HEK293 (cell line): ENCODE data around the gene ACP7.
A peak's percentile ranks its signal among the peaks of the same experiment; 100 is the strongest.

ENCODE experiments used
- CTCF ChIA-PET: fragments of 350-600 bp; formaldehyde crosslinking; extraction: SDS; loops from one replicate; lab custom pipeline; 2021; ENCODE audit warnings: antibody characterized with exemption; lab: Yijun Ruan, JAX
- POLR2A ChIA-PET: fragments of 300-600 bp; formaldehyde crosslinking; extraction: SDS; loops from one replicate; lab custom pipeline; 2020; ENCODE audit warnings: antibody characterized with exemption, inconsistent platforms; lab: Yijun Ruan, JAX
- H3K27ac ChIP-seq: fragments of 200-500 bp; sonication (Bioruptor generic); 2 replicates; pipeline ENCODE4 v1.5.1; 2014; ENCODE audit warnings: low read depth, low read length, control low read depth, inconsistent platforms; ENCODE audit errors: extremely low read depth
- H3K36me3 ChIP-seq, 2 experiments: fragments of 200-500 bp in 1 of 2; sonication (Bioruptor generic) in 1 of 2; 1 replicate in 1 of 2; 2 replicates in 1 of 2; pipeline ENCODE4 v1.5.1; 2014 to 2017; ENCODE audit warnings: inconsistent platforms in 2 of 2, low read length in 2 of 2; ENCODE audit not compliant: control insufficient read depth in 2 of 2, insufficient read depth in 1 of 2
- H3K4me1 ChIP-seq: fragments of 200-500 bp; sonication (Bioruptor generic); 2 replicates; pipeline ENCODE4 v1.5.1; 2014; ENCODE audit warnings: mild to moderate bottlenecking, low read length, inconsistent platforms; ENCODE audit not compliant: control insufficient read depth, insufficient read depth
- H3K4me3 ChIP-seq: 2 replicates; pipeline ENCODE4 v1.5.1; 2011; ENCODE audit warnings: low read depth, mild to moderate bottlenecking, control low read depth, low read length, moderate library complexity
- H3K9me3 ChIP-seq: fragments of 200-500 bp; sonication (Bioruptor generic); 2 replicates; pipeline ENCODE4 v1.5.1; 2014; ENCODE audit warnings: low read depth, low read length, inconsistent platforms; ENCODE audit not compliant: control insufficient read depth, insufficient read depth
- BCL11A ChIP-seq: fragments of 450-650 bp; formaldehyde crosslinking; IDR thresholded peaks from 2 replicates; pipeline ENCODE4 v1.5.1; 2016; ENCODE audit warnings: low read depth, missing biosample characterization, missing genetic modification characterization
- GLI4 ChIP-seq: fragments of 450-650 bp; formaldehyde crosslinking; IDR thresholded peaks from 2 replicates; pipeline ENCODE4 v1.5.1; 2016; ENCODE audit warnings: missing biosample characterization, missing genetic modification characterization
- GLIS1 ChIP-seq: fragments of 450-650 bp; formaldehyde crosslinking; IDR thresholded peaks from 2 replicates; pipeline ENCODE4 v1.5.1; 2016; ENCODE audit warnings: missing biosample characterization, missing genetic modification characterization
- GLIS2 ChIP-seq: fragments of 450-650 bp; formaldehyde crosslinking; IDR thresholded peaks from 2 replicates; pipeline ENCODE4 v1.5.1; 2016; ENCODE audit warnings: missing biosample characterization, missing genetic modification characterization
- KLF1 ChIP-seq: fragments of 450-650 bp; formaldehyde crosslinking; IDR thresholded peaks from 2 replicates; pipeline ENCODE4 v1.5.1; 2016; ENCODE audit warnings: missing biosample characterization, missing genetic modification characterization
- KLF8 ChIP-seq: fragments of 450-650 bp; formaldehyde crosslinking; IDR thresholded peaks from 2 replicates; pipeline ENCODE4 v1.5.1; 2016; ENCODE audit warnings: missing biosample characterization, missing genetic modification characterization
- KLF9 ChIP-seq: fragments of 450-650 bp; formaldehyde crosslinking; IDR thresholded peaks from 2 replicates; pipeline ENCODE4 v1.5.1; 2016; ENCODE audit warnings: missing biosample characterization, missing genetic modification characterization, low read depth
- SCRT2 ChIP-seq: fragments of 450-650 bp; formaldehyde crosslinking; IDR thresholded peaks from 2 replicates; pipeline ENCODE4 v1.5.1; 2016; ENCODE audit warnings: missing biosample characterization, missing genetic modification characterization
- WT1 ChIP-seq: fragments of 450-650 bp; formaldehyde crosslinking; IDR thresholded peaks from 2 replicates; pipeline ENCODE4 v1.5.1; 2016; ENCODE audit warnings: missing biosample characterization, missing genetic modification characterization
- ZFHX2 ChIP-seq: fragments of 450-650 bp; formaldehyde crosslinking; conservative IDR thresholded peaks from 2 replicates; pipeline ENCODE4 v1.5.1; 2016; ENCODE audit warnings: missing biosample characterization, missing genetic modification characterization
- ZFP41 ChIP-seq: fragments of 450-650 bp; formaldehyde crosslinking; IDR thresholded peaks from 2 replicates; pipeline ENCODE4 v1.5.1; 2016; ENCODE audit warnings: missing biosample characterization, missing genetic modification characterization, borderline replicate concordance
- ZNF10 ChIP-seq: fragments of 450-650 bp; formaldehyde crosslinking; IDR thresholded peaks from 2 replicates; pipeline ENCODE4 v1.5.1; 2017; ENCODE audit warnings: missing biosample characterization, missing genetic modification characterization
- ZNF133 ChIP-seq: fragments of 450-650 bp; formaldehyde crosslinking; IDR thresholded peaks from 2 replicates; pipeline ENCODE4 v1.5.1; 2016; ENCODE audit warnings: missing biosample characterization, missing genetic modification characterization
- ZNF248 ChIP-seq: fragments of 450-650 bp; formaldehyde crosslinking; IDR thresholded peaks from 2 replicates; pipeline ENCODE4 v1.5.1; 2017; ENCODE audit warnings: missing biosample characterization, missing genetic modification characterization
- ZNF266 ChIP-seq: fragments of 450-650 bp; formaldehyde crosslinking; IDR thresholded peaks from 2 replicates; pipeline ENCODE4 v1.5.1; 2016; ENCODE audit warnings: missing biosample characterization, missing genetic modification characterization, low read depth
- ZNF302 ChIP-seq: fragments of 450-650 bp; formaldehyde crosslinking; IDR thresholded peaks from 2 replicates; pipeline ENCODE4 v1.5.1; 2016; ENCODE audit warnings: missing biosample characterization, missing genetic modification characterization, low read depth
- ZNF350 ChIP-seq: fragments of 450-650 bp; formaldehyde crosslinking; IDR thresholded peaks from 2 replicates; pipeline ENCODE4 v1.5.0; 2017; ENCODE audit warnings: missing biosample characterization, mild to moderate bottlenecking, missing genetic modification characterization
- ZNF37A ChIP-seq: fragments of 450-650 bp; IDR thresholded peaks from 2 replicates; pipeline ENCODE4 v1.5.1; 2018; ENCODE audit warnings: missing biosample characterization, missing genetic modification characterization
- ZNF473 ChIP-seq: fragments of 450-650 bp; formaldehyde crosslinking; IDR thresholded peaks from 2 replicates; pipeline ENCODE4 v1.5.1; 2017; ENCODE audit warnings: missing biosample characterization, missing genetic modification characterization
- ZNF571 ChIP-seq: fragments of 450-650 bp; formaldehyde crosslinking; IDR thresholded peaks from 2 replicates; pipeline ENCODE4 v1.5.0; 2017; ENCODE audit warnings: missing biosample characterization, missing genetic modification characterization
- ZNF600 ChIP-seq: fragments of 450-650 bp; formaldehyde crosslinking; IDR thresholded peaks from 2 replicates; pipeline ENCODE4 v1.5.1; 2016; ENCODE audit warnings: missing biosample characterization, missing genetic modification characterization
- TF ChIP-seq, protein P1 (sequence below): fragments of 450-650 bp; formaldehyde crosslinking; IDR thresholded peaks from 2 replicates; pipeline ENCODE4 v1.5.1; 2016; ENCODE audit warnings: missing biosample characterization, missing genetic modification characterization
- TF ChIP-seq, protein P2 (sequence below): fragments of 450-650 bp; formaldehyde crosslinking; IDR thresholded peaks from 2 replicates; pipeline ENCODE4 v1.5.1; 2016; ENCODE audit warnings: missing biosample characterization, missing genetic modification characterization
- TF ChIP-seq, protein P3 (sequence below): fragments of 450-650 bp; formaldehyde crosslinking; IDR thresholded peaks from 2 replicates; pipeline ENCODE4 v1.5.1; 2016; ENCODE audit warnings: missing biosample characterization, missing genetic modification characterization, borderline replicate concordance
- TF ChIP-seq, protein P4 (sequence below): fragments of 450-650 bp; formaldehyde crosslinking; IDR thresholded peaks from 2 replicates; pipeline ENCODE4 v1.5.1; 2016; ENCODE audit warnings: missing biosample characterization, missing genetic modification characterization, low read depth
- TF ChIP-seq, protein P5 (sequence below): fragments of 450-650 bp; formaldehyde crosslinking; IDR thresholded peaks from 2 replicates; pipeline ENCODE4 v1.5.1; 2017; ENCODE audit warnings: missing biosample characterization, missing genetic modification characterization

The ACP7 gene

DNA sequence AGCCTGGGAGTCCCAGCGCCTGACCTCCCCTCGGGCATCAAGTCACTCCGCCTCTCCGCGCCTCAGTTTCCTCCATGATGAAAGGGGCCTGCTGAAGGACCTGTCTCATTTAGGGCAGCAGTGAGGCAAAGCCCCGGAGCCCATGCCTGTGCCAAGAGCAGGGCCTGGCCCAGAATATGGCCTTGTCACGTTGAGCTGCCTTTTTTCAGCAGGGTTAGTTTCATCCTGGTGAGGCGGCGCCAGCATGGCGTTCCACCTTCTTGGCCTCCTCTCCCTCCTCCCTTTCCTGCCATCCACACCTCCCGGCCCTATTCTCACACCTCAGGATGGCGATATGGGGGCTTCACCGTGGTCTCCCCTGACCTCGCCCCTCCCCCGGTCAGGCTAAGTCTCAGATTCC lies 71.6 kb downstream of the ACP7 start (continued):
- TF ChIP-seq, protein P1, sequence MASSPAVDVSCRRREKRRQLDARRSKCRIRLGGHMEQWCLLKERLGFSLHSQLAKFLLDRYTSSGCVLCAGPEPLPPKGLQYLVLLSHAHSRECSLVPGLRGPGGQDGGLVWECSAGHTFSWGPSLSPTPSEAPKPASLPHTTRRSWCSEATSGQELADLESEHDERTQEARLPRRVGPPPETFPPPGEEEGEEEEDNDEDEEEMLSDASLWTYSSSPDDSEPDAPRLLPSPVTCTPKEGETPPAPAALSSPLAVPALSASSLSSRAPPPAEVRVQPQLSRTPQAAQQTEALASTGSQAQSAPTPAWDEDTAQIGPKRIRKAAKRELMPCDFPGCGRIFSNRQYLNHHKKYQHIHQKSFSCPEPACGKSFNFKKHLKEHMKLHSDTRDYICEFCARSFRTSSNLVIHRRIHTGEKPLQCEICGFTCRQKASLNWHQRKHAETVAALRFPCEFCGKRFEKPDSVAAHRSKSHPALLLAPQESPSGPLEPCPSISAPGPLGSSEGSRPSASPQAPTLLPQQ (tag by site-specific recombination), result no peak
- TF ChIP-seq ZNF133 (no peak), GLI4 (tag by site-specific recombination) (no peak), ZNF37A (tag by site-specific recombination) (no peak), ZFP41 (tag by site-specific recombination) (no peak), ZNF350 (no peak), KLF1 (tag by site-specific recombination) (no peak), ZNF266 (tag by site-specific recombination) (no peak), BCL11A (no peak), GLIS1 (tag by site-specific recombination) (no peak)

DNA sequence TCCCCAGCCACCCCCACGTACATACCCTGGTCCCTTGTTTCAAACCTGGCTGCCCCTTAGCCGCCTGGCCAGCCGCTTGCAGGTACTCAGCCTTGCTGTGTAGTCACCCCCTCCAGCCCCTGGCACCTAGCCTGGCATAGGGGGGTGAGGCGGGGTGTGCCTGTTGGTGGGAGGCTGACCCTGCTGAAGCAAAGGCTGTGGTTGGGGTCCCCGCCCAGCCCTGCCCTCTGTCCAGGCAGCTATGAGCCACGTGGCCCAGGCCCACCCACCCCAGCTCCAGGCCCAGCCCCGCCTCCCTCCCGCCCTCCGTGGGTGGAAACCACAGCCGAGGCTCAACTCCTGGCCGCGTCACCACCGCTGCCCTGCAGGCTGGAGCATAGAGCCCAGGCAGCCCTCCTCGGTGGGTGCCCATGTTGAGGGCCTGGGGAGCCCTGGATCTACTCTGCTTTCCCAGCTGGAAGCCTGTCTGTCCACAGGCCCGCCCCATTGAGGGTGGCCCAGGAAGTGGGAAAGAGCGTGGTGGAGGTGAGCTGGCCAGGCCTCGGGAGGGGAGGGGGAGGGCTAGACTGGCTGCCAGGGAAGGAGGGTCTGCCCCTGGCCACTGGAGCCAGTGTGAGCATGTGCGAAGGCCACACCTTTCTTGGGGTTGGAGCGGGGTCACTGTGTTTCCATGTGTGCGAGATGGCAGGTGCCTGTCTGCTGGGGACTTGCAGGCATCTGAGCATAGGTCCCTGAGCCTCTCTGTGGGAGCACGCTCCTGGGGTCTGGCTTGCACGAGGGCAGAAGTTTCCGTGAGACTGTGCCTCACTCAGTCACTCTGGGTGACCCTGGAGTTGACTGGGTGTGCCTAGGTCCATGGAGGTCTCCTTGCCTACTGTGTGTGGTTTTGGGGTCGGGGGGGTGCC lies 72.4 kb downstream of the ACP7 start:
- no peak overlapping the region for H3K4me3 ChIP-seq
- H3K36me3 ChIP-seq, result peaks cover 3 to 6% of the 10 kb centered on the region in 2 experiments; a peak in 2 of 3 replicates
- no peak overlapping the region; the same call in 1 of the 2 replicates for H3K27ac ChIP-seq
- no peaks in the 10 kb centered on the region for H3K9me3 ChIP-seq
- peaks cover 23% of the 10 kb centered on the region for H3K4me1 ChIP-seq
- CTCF ChIA-PET, result interaction anchor here (1.1 to 1.2 kb wide), 2 partner anchors 34 to 376 kb away, joined by 3 to 4 read pairs; partner anchors contain the start of gene EID2B
- POLR2A ChIA-PET, result interaction anchor here (1.0 to 1.2 kb wide), 2 partner anchors 27 to 34 kb away, joined by 3 to 4 read pairs; no protein-coding TSS in a partner anchor
- no peak for TF ChIP-seq KLF8 (tag by site-specific recombination)
- TF ChIP-seq SCRT2 (tag by site-specific recombination), result no peak
- no peak for TF ChIP-seq ZNF10 (tag by site-specific recombination)
- no peak for TF ChIP-seq ZNF248 (tag by site-specific recombination)
- TF ChIP-seq ZNF571 (tag by site-specific recombination), result no peak
- no peak for TF ChIP-seq ZNF302 (tag by site-specific recombination)
- TF ChIP-seq, protein P2, sequence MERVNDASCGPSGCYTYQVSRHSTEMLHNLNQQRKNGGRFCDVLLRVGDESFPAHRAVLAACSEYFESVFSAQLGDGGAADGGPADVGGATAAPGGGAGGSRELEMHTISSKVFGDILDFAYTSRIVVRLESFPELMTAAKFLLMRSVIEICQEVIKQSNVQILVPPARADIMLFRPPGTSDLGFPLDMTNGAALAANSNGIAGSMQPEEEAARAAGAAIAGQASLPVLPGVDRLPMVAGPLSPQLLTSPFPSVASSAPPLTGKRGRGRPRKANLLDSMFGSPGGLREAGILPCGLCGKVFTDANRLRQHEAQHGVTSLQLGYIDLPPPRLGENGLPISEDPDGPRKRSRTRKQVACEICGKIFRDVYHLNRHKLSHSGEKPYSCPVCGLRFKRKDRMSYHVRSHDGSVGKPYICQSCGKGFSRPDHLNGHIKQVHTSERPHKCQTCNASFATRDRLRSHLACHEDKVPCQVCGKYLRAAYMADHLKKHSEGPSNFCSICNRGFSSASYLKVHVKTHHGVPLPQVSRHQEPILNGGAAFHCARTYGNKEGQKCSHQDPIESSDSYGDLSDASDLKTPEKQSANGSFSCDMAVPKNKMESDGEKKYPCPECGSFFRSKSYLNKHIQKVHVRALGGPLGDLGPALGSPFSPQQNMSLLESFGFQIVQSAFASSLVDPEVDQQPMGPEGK, result peak; percentile 74
- peak; percentile 63 for TF ChIP-seq GLIS2
- TF ChIP-seq KLF9 (tag by site-specific recombination), result no peak
- peak; percentile 76 for TF ChIP-seq ZFHX2 (tag by site-specific recombination)
- TF ChIP-seq, protein P3, sequence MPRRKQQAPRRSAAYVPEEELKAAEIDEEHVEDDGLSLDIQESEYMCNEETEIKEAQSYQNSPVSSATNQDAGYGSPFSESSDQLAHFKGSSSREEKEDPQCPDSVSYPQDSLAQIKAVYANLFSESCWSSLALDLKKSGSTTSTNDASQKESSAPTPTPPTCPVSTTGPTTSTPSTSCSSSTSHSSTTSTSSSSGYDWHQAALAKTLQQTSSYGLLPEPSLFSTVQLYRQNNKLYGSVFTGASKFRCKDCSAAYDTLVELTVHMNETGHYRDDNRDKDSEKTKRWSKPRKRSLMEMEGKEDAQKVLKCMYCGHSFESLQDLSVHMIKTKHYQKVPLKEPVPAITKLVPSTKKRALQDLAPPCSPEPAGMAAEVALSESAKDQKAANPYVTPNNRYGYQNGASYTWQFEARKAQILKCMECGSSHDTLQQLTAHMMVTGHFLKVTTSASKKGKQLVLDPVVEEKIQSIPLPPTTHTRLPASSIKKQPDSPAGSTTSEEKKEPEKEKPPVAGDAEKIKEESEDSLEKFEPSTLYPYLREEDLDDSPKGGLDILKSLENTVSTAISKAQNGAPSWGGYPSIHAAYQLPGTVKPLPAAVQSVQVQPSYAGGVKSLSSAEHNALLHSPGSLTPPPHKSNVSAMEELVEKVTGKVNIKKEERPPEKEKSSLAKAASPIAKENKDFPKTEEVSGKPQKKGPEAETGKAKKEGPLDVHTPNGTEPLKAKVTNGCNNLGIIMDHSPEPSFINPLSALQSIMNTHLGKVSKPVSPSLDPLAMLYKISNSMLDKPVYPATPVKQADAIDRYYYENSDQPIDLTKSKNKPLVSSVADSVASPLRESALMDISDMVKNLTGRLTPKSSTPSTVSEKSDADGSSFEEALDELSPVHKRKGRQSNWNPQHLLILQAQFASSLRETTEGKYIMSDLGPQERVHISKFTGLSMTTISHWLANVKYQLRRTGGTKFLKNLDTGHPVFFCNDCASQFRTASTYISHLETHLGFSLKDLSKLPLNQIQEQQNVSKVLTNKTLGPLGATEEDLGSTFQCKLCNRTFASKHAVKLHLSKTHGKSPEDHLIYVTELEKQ, result no peak
- peak; percentile 17; the same call in 1 of the 2 replicates for TF ChIP-seq ZNF600 (tag by site-specific recombination)
- TF ChIP-seq ZNF473 (tag by site-specific recombination), result no peak
- TF ChIP-seq WT1 (tag by site-specific recombination), result no peak
- TF ChIP-seq, protein P4, sequence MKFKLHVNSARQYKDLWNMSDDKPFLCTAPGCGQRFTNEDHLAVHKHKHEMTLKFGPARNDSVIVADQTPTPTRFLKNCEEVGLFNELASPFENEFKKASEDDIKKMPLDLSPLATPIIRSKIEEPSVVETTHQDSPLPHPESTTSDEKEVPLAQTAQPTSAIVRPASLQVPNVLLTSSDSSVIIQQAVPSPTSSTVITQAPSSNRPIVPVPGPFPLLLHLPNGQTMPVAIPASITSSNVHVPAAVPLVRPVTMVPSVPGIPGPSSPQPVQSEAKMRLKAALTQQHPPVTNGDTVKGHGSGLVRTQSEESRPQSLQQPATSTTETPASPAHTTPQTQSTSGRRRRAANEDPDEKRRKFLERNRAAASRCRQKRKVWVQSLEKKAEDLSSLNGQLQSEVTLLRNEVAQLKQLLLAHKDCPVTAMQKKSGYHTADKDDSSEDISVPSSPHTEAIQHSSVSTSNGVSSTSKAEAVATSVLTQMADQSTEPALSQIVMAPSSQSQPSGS, result no peak
- TF ChIP-seq, protein P5, sequence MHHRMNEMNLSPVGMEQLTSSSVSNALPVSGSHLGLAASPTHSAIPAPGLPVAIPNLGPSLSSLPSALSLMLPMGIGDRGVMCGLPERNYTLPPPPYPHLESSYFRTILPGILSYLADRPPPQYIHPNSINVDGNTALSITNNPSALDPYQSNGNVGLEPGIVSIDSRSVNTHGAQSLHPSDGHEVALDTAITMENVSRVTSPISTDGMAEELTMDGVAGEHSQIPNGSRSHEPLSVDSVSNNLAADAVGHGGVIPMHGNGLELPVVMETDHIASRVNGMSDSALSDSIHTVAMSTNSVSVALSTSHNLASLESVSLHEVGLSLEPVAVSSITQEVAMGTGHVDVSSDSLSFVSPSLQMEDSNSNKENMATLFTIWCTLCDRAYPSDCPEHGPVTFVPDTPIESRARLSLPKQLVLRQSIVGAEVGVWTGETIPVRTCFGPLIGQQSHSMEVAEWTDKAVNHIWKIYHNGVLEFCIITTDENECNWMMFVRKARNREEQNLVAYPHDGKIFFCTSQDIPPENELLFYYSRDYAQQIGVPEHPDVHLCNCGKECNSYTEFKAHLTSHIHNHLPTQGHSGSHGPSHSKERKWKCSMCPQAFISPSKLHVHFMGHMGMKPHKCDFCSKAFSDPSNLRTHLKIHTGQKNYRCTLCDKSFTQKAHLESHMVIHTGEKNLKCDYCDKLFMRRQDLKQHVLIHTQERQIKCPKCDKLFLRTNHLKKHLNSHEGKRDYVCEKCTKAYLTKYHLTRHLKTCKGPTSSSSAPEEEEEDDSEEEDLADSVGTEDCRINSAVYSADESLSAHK (tag by site-specific recombination), result no peak
